KG1 (cell line): ENCODE results near the gene UBE3B.

ENCODE experiments used
- DNase-seq: peaks from one replicate; lab custom pipeline; 2025; lab: John Stamatoyannopoulos, UW

UBE3B gene

DNA sequence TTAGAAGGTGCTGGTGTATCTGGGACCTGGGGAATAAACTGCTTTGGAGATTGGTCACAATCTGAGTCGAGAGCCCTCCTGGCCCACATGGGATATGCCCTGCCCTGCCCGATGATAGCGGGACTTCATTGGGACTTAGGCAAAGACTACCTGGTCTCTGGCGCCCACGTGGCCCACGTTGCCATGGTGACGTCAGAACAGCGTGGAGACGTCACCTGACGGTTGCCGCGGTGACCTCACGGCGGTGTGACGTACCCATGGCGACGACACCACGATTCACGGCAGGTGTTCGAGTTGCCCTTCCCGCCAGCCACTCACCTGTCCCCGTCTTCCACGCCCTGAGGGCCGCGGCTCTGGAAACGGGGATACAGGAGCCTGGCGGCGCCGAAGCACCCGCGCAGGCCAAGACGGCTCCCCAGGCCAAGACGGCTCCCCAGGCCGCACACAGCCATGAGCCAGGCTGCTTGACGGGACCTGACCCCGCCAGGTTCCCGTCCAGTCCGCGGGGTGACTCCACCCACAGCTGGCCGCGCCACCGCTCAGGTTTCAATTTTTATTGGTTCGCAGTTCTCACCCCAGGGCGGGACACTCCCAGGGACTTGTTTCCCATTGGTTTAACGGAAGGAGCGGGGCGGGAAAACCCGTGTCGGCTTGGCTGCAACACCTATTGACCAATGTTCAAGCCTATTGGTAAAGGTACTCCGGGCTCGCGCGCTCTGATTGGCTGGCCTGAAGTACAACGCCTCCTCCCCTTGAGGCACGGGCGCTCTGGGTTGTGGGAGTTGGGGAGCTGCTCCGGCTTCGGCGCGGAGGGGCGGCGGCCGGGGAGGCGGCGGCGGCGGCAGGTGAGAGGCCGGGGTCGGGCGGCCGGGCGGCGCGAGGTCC lies 95.8 kb downstream of the UBE3B start, which contains the start of the genes MMAB and MVK:
Gene MMAB (minus strand): TSS at position 476 of the 885 bp plus-strand sequence. CDS start 24 bp downstream, at position 452.
Gene MVK (plus strand): TSS at position 766 of the 885 bp plus-strand sequence. CDS start 1,029 bp downstream, outside the sequence.
- peak; percentile 99 for DNase-seq

DNA sequence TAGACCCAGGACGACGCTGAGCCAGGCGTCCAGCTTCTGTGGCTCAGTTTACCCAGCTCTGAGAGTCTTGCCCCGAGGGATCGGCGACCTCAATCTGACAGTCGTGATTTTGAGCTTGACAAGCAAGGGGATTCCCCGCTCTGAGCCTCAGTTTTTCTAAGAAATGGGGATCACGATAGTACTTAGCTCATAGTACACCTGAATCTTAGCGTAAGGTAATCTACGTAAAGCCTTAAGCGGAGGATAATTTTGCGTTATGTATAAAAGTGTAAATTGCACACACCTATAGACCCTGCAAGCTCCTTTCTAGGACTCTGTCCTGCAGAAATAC lies 96.4 kb downstream of the UBE3B start:
- DNase-seq, result no peak

DNA sequence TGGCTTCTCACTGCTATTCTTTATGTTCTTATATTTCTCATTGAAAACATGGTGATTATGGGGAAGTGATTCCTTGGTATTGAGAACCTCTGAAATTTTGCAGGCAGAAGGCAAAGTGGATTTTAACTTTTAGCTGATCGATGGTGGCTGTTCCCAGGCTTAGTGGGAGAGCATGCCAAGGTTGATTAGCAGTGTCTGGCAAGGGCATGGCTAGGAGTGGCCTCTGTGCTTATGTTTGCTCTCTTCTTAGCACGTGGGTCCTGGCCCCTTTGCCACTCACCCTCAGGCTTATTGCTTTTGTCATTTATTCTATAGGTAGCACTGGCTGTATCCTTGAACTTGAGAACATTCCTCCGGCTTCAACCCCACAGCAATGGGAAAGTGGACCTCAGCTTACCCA lies 98.2 kb downstream of the UBE3B start:
- no peak for DNase-seq

GRCh38 chr12:109577311-109577710 lies 99.9 kb downstream of the UBE3B start:
- DNase-seq, result no peak

- no peak for DNase-seq
Observed at GRCh38 chr12:109578330-109578927, 101.0 kb downstream of the UBE3B start.

GRCh38 chr12:109579639-109580038 lies 102.2 kb downstream of the UBE3B start:
- no peak for DNase-seq

DNA sequence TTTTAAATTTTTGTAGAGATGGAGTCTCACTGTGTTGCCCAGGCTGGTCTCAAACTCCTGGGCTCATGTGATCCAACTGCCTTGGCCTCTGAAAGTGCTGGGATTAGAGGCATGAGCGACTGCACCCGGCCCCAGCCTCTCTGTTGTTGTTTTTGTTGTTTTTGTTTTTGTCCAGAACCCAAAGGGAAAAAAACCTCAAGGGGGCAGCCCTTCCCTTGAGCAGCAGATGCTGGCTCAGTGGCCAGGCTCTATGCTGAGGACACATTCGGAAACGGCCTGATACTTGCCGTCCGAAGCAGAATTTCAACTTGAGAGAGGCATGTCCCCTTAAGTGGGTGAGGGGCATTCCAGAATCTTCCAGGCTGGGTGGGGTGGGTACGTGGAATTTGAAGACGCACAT lies 102.8 kb downstream of the UBE3B start:
- DNase-seq, result no peak

DNA sequence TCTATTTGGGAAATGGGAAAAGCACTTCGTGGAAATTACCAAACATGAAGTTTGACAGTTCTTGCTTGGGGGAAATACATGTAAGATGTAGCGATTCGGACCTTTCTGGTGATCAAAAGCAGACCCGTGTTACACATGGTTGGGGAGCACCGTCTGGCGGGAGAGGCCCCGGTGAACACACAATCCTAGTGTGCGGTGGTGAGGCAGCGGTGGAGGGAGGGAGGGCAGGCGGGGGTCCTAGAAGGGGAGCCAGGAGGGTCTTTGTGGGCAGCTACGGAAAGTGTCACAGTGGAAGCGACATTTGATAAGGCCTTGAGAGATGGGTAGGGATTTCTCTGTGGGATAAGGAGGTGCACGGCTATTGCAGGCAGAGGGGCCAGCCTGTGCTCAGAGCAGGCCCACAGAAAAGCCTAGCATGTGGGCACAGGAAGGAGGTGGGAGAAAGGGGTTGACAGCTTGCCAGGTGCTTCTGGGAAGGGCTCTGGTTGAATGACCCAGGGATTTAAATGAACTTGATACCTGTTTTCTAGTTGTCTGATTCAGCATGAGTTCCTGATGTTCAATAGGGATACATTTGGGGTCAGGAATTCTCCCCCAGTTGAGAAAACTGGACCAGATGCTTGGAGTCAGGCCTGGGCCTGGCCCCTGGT lies 103.4 kb downstream of the UBE3B start:
- DNase-seq, result no peak

DNA sequence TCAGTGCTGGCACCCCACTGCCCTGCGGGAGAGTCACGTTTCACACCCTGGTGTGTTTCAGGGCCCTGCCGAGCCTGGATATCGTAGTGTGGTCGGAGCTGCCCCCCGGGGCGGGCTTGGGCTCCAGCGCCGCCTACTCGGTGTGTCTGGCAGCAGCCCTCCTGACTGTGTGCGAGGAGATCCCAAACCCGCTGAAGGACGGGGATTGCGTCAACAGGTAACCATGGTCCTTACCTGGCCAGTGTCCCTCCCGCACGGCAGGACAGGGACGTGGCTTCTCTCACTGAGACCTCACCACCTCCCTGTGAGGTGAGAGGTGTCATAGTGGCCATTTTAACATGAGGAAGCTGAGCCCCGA lies 103.9 kb downstream of the UBE3B start:
- DNase-seq, result no peak

- DNase-seq, result no peak
Observed at GRCh38 chr12:109581856-109582255, 104.4 kb downstream of the UBE3B start.

DNA sequence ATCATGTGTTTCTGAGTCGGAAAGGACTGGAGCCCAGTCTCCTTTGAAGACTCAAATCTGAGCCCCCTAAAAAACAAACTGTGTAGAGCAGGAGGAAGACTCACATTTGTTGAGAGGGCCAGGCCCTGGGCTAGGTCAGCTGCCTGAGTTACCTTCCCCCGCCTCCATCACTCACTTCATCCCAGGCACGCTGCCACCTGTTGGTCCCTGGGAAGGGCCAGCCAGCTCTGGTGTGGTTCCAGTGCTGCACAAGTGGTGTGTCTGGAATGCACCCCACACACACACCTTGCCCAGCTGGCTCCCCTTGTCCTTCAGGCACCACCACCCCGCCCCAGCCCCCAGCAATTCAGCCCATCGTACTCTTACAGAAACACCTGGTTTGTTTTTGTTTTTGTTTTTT lies 105.2 kb downstream of the UBE3B start:
- DNase-seq, result no peak

- DNase-seq, result no peak
Observed at GRCh38 chr12:109583733-109584132, 106.3 kb downstream of the UBE3B start.
